Measurements from ENCODE around the gene GCNT3.

The GCNT3 gene, protein sequence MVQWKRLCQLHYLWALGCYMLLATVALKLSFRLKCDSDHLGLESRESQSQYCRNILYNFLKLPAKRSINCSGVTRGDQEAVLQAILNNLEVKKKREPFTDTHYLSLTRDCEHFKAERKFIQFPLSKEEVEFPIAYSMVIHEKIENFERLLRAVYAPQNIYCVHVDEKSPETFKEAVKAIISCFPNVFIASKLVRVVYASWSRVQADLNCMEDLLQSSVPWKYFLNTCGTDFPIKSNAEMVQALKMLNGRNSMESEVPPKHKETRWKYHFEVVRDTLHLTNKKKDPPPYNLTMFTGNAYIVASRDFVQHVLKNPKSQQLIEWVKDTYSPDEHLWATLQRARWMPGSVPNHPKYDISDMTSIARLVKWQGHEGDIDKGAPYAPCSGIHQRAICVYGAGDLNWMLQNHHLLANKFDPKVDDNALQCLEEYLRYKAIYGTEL

DNA sequence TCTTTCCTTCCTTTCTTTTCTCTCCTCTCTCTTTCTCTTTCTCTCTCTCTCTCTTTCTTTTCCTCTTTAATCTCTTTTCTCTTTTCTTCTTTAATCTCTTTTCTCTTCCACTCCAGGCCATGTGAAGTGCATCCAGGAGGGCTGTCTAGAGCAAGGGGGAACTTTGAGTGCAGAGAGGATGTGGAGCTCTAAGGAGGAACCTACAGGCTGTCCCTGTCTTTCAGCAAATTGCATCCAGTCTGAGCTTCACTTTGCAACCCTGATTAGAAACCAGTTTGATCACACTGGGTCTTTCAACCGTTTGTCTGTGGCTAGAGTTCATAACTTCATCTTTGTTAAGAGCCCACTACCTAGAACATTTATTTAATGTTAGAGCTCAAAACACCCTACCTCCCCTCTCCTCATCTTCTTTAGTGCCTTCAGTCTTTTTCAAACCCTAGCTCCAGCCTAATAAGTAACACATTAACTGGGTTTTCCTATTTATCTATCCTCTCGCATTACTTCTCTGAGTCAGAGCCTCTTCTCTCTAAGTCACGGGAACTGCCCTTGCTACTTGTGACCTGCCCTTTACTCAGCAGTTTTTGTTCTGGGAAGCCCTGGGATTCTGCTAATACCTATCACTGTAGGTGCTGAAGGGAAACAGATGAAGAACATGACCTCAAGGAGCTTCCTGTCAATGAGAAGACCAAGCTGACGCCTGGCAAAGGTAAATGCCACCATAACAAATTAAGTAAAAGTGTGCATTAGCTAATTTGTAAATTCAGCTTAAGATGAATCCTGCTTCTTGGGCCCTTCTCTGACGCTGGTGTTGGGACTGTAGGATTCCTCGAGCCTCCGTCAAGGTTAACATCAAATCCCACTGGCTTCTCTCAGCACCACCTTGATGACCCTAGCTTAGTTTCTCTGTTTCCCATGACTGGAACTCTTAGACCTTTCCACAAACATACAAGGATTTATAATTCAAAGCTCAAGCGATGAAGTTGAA lies at the start of gene GCNT3:
Gene GCNT3, plus strand, starts transcription at position 508 of the 985 bp plus-strand sequence. CDS start 6,456 bp downstream, outside the sequence.
- DNase-seq (ENCODE audit: low spot score): no peak

DNA sequence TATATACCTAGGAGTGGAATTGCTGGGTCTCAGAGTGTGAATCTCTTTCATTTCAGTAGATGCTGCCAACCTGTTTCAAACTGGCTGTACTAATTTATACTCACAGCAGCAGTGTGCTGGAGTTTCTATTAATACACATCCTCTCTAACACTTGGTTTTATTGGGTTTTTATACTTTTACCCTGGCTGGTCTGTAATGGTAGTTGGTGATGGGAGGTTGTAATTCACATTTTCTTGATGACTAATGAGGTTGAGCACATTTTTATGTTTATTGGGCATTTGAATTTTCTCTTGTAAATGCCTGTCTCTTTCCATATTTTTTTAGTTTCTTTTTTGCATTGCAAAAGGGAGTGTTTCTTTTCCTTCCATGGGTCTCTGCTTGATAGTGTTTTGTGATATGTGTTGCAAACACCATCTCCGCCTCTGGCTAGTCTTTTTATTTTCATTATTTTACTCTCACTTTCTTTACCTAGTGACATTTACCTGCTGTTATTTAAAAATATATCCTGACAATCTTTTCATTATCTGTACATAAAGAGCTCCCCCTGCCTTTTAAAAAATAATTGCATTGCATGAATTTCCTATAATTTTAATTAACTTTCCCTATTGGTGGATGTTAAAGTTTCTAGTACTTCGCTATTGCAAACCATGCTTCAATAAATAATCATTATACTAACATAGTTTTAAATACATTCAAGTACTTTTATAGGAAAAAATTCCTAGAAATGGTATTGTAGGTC lies 49.0 kb upstream of the GCNT3 start:
- DNase-seq (ENCODE audit: low spot score): no peak

DNA sequence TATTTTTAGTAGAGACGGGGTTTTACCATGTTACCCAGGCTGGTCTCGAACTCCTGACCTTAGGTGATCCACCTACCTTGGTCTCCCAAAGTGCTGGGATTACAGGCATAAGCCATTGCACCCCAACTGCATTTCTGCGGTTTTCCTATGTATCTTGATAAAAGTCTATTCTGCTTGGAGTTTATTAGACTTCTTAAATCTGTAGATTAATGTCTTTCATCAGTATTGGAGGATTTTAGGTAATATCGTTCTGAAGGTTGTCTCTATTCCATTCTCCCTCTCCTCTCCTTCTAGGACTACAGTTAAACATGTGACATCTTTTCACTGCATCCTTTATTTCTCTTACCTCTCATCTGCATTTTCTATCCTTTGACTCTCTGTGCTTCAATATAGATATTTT lies 46.3 kb upstream of the GCNT3 start:
- DNase-seq (ENCODE audit: low spot score): no peak

DNA sequence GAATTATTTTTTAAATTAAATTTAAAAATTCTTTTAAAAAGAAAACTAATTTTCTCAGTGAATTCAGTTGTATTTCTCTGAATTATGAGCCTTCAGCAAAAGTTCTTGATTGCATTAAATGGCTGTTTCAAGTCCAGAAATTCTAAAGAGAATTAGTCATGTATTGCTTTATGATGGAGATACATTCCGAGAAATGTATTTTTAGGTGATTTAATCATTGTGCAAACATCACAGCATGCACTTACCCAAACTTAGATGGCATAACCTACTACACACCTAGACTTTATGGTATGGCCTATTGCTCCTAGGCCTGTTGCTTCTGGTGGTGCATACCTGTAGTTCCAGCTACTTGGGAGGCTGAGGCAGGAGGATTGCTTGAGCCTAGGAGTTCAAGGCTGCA lies 44.3 kb upstream of the GCNT3 start:
- no peak for DNase-seq (ENCODE audit: low spot score)

DNA sequence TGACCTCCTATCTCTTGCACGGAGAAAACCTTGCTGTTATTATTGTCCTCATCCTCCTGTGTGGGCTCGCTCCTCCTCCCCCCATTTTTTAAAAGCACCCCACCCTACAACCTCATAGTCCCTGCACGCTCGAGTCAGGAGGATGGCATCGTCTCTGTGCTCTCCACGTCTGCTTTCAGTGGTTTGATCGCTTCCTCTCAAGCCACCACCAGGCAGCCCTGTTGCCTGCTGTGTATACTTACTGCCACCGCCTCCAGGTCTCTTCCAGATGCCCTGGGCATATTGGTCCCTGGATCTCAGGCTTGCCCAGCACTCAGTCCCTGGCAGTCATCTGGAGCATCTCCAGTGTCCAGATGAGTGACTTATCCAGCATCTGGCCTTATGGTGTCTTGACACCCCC lies 42.1 kb upstream of the GCNT3 start:
- DNase-seq (ENCODE audit: low spot score): no peak

DNA sequence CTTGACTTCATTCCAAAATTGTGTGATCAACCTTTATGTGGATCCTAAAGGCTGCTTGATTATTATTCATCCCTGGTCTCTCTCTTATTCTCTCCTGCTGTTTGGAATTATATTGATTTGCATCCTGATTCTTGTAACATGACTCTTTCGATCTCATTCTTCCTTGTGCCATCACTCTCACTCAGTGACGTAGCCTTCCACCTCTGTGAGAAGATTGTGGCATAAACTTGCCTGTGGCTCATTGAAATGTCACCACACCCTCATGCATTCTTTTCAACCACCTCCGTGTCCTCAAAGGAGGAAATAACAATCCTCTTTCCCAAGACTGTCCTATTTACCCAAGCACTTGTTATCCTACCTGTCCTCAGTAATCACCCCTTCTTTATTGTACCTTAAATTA lies 41.3 kb upstream of the GCNT3 start:
- no peak for DNase-seq (ENCODE audit: low spot score)

DNA sequence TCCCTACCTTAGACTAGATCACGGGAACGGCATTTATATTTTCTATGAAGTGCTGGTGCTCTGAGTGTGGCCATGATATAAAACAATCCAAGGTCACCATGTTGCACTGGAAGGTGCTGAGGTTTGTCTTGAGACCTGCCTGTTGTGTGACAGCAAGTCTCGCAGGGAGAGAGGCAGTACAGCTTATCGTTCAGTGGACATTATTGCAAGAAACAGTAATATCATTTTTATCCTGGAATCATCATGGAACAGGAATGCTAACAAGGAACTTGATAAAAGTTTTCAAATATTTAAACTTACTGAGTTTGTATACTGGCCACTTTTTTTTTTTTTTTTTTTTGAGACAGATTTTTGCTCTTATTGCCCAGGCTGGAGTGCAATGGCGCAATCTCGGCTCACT lies 40.0 kb upstream of the GCNT3 start:
- no peak for DNase-seq (ENCODE audit: low spot score)

DNA sequence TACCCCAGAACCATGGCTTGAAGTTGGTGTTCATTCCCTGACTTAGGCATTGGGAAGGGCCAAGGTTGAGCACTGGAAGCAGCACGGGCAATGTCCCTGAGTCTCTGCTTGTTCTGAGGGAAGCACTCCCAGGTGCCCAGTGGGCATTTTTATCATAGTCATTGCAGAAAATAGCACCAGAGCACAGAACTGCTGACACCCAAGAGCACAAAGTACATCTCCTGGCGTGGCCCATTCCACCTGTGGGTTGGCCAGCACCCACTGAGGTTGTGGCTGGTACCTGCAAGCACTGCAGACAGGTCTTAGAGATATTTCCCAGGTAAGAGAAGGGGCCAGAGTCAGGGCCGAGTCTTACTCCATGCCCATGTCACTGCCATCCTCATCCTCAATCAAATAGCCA lies 28.5 kb upstream of the GCNT3 start:
- DNase-seq (ENCODE audit: low spot score): no peak

DNA sequence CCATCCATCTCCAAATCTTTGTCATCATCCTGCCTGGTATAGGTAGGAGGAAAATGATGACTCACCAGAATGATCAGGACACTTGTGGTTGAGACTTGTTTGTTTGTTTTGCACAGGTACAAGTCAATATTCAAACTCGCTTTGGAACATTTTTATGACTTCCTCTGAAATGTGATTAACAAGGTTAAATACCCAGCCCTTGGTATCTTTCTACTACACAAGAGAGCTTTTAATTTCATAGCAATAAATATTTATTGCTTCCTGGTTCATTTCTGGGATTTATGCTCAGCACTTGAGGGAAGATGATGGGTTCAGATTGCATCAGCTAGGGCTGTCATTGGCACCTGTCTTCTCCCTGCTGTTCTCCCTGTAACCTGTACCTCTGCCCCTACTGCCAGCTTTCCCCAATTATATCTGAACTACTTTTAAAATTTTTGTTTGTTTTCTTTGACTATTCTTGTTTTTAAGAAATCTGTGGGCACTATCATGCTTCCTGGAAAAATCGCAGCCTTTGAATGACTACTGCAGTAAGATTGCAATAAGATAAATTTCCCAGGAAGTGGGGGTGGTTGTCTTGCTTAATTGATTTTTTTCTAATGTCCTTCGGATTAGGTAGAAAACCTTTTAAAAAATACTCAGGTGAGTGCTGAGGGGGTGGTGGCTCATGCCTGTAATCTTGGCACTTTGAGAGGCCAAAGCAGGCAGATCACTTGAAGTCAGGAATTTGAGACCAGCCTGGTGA lies 24.3 kb upstream of the GCNT3 start:
- DNase-seq (ENCODE audit: low spot score): no peak

DNA sequence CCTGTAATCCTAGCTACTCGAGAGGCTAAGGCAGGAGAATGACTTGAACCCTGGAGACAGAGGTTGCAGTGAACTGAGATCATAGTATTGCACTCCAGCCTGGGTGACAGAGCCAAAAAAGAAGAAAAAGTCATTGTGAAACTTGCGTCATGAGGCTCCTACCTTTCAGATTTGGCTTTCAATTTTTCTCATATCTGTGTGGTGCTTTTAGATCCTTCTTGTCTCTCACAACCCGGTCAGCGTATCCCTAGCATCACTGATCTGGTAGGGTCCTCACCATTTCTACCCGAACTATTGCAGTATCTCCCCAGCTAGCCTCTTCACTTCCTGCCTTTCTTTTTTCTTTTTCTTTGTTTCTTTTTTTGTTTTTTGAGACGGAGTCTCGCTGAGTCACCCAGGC lies 21.6 kb upstream of the GCNT3 start:
- DNase-seq (ENCODE audit: low spot score): no peak

DNA sequence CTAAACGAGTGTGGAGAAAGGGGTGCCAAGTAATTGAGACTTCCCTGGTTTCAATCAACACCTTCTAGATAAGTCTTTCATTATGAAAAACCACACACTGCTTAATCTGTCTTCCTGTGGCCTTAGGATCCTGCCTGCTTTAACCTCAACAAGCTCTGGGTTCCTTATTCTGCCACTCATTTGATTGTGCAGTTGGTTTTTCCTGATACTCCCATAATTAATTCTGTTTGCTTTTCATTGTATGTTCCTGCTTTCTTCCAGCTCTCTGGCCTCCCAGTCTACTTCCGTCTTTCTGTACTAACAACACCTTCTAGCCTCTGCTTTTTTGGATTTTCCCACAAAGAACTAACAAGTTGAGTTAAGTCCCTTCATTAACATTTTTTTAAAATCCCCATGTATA lies 20.2 kb upstream of the GCNT3 start:
- DNase-seq (ENCODE audit: low spot score): no peak

DNA sequence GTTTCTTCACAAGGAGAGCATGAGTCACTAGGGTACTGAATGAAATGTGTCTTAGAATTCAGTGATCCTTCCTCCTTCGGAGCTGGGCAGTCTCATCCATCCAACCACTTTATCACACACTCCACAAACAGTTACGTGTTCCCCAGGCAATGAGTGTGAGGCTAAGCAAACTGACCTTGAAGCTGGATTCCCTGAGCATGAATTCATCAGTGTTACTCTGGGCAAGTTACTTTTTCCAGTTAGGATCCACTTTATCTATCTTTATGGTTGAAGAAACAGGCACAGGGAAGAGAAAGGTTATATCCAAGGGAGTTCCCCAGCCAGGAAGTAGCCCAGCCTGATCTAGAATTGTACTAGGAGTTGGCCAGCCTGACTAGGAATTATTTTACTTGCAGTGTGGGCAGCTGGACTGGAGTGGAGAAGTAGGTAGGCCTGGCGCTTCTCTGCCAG lies 17.1 kb upstream of the GCNT3 start:
- no peak for DNase-seq (ENCODE audit: low spot score)

DNA sequence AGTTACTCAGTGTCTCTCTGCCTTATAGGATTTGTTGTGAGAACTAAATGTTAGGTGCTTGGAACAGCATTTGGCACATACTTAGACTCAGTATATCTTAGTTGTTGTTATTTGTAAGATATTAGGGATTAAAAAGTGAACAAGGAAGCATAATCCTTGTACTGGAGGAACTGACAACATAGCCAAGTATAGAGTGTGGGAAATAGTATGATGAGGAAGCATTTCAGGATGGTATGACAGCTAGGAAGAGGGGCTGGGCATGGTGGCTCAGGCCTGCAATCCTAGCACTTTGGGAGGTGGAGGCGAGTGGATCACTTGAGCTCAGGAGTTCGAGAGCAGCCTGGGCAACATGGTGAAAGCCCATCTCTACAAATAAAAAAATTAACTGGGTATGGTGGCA lies 16.6 kb upstream of the GCNT3 start:
- no peak for DNase-seq (ENCODE audit: low spot score)

DNA sequence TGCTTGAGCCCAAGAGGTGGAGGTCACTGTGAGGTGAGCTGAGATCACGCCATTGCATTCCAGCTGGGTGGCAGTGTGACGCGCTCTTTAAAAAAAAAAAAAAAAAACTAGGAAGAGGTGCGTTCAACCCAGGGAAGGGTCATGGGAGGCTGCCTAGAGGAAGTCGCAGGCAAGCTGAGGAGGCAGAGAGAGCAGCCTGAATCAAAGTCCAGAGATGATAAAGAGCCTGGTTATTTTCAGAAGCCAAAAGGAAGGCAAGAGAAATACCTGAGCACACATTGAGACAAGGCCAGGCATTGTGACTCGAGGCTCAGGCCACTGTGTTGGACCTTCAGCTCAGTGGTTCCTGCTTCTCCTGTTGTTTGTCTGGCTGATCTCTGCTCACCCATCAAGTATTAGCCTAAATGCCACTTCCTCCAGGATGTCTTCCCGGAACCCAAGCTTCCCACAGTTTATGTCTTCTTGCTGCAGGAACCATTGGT lies 16.1 kb upstream of the GCNT3 start:
- DNase-seq (ENCODE audit: low spot score): no peak

DNA sequence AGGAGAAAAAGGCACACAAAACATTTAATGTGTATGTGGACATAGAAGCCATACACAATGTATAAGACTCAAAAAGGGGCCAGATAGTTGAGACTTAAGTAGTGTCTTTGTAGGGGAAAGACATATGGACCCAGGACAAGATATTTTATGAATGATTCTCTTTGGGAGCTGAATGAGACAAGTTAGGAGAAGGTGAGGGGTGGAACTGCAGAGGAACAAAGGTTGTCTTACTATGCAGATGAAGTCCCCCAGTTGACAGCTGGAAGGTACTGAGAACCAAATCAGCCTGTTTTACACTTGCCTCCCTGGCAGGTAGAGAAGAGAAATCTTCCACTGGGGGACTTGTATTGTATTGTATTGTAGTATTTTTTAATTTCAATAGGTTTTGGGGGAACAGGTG lies 14.9 kb upstream of the GCNT3 start:
- no peak for DNase-seq (ENCODE audit: low spot score)

DNA sequence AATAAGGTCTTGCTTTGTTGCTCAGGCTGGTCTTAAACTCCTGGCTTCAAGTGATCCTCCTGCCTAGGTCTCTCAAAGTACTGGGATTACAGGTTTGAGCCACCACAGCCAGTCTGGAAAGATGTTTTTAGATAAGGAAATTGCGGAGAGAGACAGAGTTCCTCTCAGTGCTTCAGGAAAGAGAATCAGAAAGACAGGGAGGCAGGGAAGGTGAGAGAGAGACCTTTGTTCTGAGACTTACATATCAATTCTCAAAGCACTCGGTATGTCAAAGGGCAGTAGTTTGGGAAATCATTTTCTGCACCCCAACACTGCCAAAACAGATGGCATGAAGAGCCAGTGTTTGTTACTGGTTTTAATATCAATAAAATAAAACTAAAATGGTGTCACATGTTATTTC lies 13.1 kb upstream of the GCNT3 start:
- DNase-seq (ENCODE audit: low spot score): no peak

DNA sequence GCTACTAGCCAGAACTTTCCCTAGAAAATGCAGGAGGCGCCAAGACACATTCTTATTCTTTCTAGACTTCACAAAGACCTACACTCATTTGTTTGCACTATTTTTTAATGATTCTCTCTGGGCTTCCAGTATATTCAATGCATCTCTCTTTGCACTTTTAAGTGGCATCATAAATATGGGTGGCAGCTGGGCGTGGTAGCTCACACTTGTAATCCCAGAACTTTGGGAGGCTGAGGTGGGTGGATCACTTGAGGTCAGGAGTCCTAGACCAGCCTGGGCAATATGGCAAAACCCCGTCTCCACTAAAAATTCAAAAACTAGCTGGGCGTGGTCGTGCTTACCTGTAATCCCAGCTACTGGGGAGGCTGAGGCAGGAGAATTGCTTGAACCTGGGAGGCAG lies 5.6 kb upstream of the GCNT3 start:
- no peak for DNase-seq (ENCODE audit: low spot score)

DNA sequence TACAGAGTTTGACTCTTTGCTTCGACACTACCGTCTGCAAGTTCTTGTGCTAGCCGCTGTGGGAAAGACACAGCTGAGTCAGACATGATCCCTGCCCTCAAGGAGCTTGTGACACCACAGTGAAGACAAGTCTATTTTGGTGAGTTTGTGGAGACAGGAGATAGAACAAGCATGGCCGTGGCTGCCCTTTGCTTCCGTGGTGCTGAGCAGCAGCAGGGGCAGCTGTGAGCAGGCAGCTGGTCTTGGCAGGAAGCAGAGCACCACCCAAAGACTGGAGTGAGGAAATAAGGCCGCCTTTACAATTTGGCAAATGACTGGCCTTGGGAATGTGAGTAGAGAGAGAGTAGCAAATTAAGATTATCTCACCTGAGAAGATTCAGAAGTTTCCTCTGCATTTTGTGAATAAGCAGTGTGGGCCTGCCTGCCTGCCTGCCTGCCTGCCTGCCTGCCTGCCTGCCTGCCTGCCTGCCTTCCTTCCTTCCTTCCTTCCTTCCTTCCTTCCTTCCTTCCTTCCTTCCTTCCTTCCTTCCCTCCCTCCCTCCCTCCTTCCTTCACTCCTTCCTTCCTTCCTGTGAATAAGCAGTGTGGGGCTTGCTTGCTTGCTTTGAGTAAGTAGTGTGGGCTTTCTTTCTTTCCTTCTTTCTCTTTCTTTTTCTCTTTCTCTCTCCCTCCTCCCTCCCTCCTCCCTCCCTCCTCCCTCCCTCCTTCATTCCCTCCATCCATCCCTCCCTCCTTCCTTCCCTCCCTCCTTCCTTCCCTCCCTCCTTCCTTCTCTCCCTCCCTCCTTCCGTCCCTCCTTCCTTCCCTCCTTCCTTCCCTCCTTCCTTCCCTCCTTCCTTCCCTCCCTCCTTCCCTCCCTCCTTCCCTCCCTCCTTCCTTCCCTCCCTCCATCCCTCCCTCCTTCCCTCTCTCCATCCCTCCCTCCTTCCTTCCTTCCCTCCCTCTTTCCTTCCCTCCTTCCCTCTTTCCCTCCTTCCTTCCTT lies 1.6 kb upstream of the GCNT3 start:
- DNase-seq (ENCODE audit: low spot score): no peak

DNA sequence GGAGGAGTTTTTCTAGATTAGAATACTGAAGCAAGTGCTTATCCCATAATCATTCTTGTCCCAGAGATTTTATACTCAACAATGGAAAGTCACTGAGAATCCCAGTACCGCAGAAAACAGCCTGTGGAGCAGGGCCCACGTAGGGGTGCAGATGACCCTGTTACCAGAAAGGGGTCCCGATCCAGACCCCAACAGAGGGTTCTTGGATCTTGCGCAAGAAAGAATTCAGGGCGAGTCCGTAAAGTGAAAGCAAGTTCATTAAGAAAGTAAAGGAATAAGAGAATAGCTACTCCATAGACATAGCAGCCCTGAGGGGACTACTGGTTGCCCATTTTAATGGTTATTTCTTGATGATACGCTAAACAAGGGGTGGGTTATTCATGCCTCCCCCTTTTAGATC lies 2.6 kb downstream of the GCNT3 start:
- DNase-seq (ENCODE audit: low spot score): no peak

DNA sequence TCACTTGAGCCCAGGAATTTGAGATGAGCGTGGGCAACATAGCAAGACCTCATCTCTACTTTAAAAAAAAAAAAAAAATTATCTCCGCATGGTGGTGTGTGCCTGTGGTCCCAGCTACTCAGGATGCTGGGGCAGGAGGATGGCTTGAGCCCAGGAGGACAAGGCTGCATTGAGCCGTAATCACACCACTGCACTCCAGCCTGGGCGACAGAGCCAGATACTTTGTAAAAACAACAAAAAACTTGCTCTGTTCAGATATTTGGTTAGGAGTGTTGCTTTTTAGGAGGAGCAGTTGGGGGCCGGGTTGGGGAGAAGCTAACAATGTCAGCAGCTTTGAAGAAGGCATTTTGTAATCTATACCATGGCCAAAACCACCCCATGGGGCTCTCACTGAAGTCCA lies 4.1 kb downstream of the GCNT3 start:
- no peak for DNase-seq (ENCODE audit: low spot score)

All from hematopoietic multipotent progenitor cell treated with erythropoietin and hydrocortisone succinate and interleukin-3 and kit ligand, for 17 days (in vitro differentiated cells).